ENCODE measurements around the gene DGAT2L6.

Gene DGAT2L6

GRCh38 chrX:70174754-70175153 lies 2.5 kb upstream of the DGAT2L6 start:
- no peaks in the 10 kb centered on the region for H3K9me2 ChIP-seq (replicated peaks; ENCODE audit: low read depth, low read length)
- no peak overlapping the region for H2AFZ ChIP-seq (ENCODE audit: low read length)
- TF ChIP-seq CTCF (conservative IDR thresholded peaks at IDR 0.05; ENCODE audit: low read length) (no peak), EZH2phosphoT487 (IDR thresholded peaks at IDR 0.05; ENCODE audit: borderline replicate concordance) (no peak)
- no peaks in the 10 kb centered on the region for H3K27me3 ChIP-seq (ENCODE audit: insufficient read depth, low read length, poor library complexity, severe bottlenecking)
- no peaks in the 10 kb centered on the region for H3K4me1 ChIP-seq (ENCODE audit: insufficient read depth, low read length, poor library complexity, severe bottlenecking)
- H3K79me2 ChIP-seq (ENCODE audit: insufficient read depth, low read length), result no peaks in the 10 kb centered on the region
- no peaks in the 10 kb centered on the region for H3F3A ChIP-seq (ENCODE audit: low read depth)
- H3K4me2 ChIP-seq (ENCODE audit: low read depth, low read length, poor library complexity, severe bottlenecking), result no peak overlapping the region
- no peak overlapping the region for H3K4me3 ChIP-seq (ENCODE audit: low read length, poor library complexity, severe bottlenecking)
- H4K20me1 ChIP-seq (ENCODE audit: insufficient read depth, low read length, poor library complexity, severe bottlenecking), result no peaks in the 10 kb centered on the region
- no peaks in the 10 kb centered on the region for H3K36me3 ChIP-seq (ENCODE audit: insufficient read depth, low read length)
- no peak overlapping the region for H3K9ac ChIP-seq (ENCODE audit: low read depth, low read length, poor library complexity, severe bottlenecking)
- no peaks in the 10 kb centered on the region for H3K9me3 ChIP-seq (ENCODE audit: insufficient read depth, low read depth, low read length)

DNA sequence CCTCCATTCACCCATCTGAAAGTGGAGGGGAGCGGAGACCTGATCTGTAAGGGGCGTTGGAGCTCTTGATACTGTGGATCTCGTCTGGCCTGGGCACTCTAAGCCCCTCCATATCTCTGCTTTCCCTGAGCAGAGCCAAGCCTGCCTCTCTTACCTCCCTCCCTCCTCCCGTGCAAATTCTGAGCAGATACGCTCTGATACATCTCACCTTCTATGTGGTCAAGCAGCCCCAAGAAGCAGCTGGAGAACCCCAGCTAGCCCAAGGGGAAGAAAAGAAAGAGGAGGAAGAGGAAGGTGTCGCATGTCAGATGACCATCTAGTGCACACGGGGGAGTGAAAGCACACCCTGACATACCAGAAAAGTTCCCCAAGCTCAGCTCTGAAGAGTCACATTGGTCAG lies 1.9 kb upstream of the DGAT2L6 start:
- Histone ChIP-seq H3K4me3 (ENCODE audit: low read length, poor library complexity, severe bottlenecking) (no peak overlapping the region), H3K79me2 (ENCODE audit: insufficient read depth, low read length) (no peaks in the 10 kb centered on the region), H3F3A (ENCODE audit: low read depth) (no peaks in the 10 kb centered on the region), H3K36me3 (ENCODE audit: insufficient read depth, low read length) (no peaks in the 10 kb centered on the region), H4K20me1 (ENCODE audit: insufficient read depth, low read length, poor library complexity, severe bottlenecking) (no peaks in the 10 kb centered on the region), H3K9ac (ENCODE audit: low read depth, low read length, poor library complexity, severe bottlenecking) (no peak overlapping the region), H2AFZ (ENCODE audit: low read length) (no peak overlapping the region), H3K9me2 (replicated peaks; ENCODE audit: low read depth, low read length) (no peaks in the 10 kb centered on the region), H3K9me3 (ENCODE audit: insufficient read depth, low read depth, low read length) (no peaks in the 10 kb centered on the region), H3K27me3 (ENCODE audit: insufficient read depth, low read length, poor library complexity, severe bottlenecking) (no peaks in the 10 kb centered on the region), H3K4me2 (ENCODE audit: low read depth, low read length, poor library complexity, severe bottlenecking) (no peak overlapping the region), H3K4me1 (ENCODE audit: insufficient read depth, low read length, poor library complexity, severe bottlenecking) (no peaks in the 10 kb centered on the region)
- TF ChIP-seq CTCF (conservative IDR thresholded peaks at IDR 0.05; ENCODE audit: low read length) (no peak), EZH2phosphoT487 (IDR thresholded peaks at IDR 0.05; ENCODE audit: borderline replicate concordance) (no peak)

GRCh38 chrX:70183091-70183490 lies 5.8 kb downstream of the DGAT2L6 start:
- no peaks in the 10 kb centered on the region for H3K9me2 ChIP-seq (replicated peaks; ENCODE audit: low read depth, low read length)
- no peak overlapping the region for H2AFZ ChIP-seq (ENCODE audit: low read length)
- no peaks in the 10 kb centered on the region for H3K9me3 ChIP-seq (ENCODE audit: insufficient read depth, low read depth, low read length)
- no peak overlapping the region for H3K4me3 ChIP-seq (ENCODE audit: low read length, poor library complexity, severe bottlenecking)
- H3K9ac ChIP-seq (ENCODE audit: low read depth, low read length, poor library complexity, severe bottlenecking), result no peak overlapping the region
- H3K27me3 ChIP-seq (ENCODE audit: insufficient read depth, low read length, poor library complexity, severe bottlenecking), result no peaks in the 10 kb centered on the region
- no peak for TF ChIP-seq EZH2phosphoT487 (IDR thresholded peaks at IDR 0.05; ENCODE audit: borderline replicate concordance)
- no peak overlapping the region for H3K4me2 ChIP-seq (ENCODE audit: low read depth, low read length, poor library complexity, severe bottlenecking)
- H3K36me3 ChIP-seq (ENCODE audit: insufficient read depth, low read length), result no peaks in the 10 kb centered on the region
- no peaks in the 10 kb centered on the region for H3F3A ChIP-seq (ENCODE audit: low read depth)
- H3K4me1 ChIP-seq (ENCODE audit: insufficient read depth, low read length, poor library complexity, severe bottlenecking), result no peaks in the 10 kb centered on the region
- H3K79me2 ChIP-seq (ENCODE audit: insufficient read depth, low read length), result no peaks in the 10 kb centered on the region
- H4K20me1 ChIP-seq (ENCODE audit: insufficient read depth, low read length, poor library complexity, severe bottlenecking), result no peaks in the 10 kb centered on the region

GRCh38 chrX:70190225-70190624 lies 12.9 kb downstream of the DGAT2L6 start:
- no peak overlapping the region for H3K9ac ChIP-seq (ENCODE audit: low read depth, low read length, poor library complexity, severe bottlenecking)
- H3K79me2 ChIP-seq (ENCODE audit: insufficient read depth, low read length), result no peaks in the 10 kb centered on the region
- no peaks in the 10 kb centered on the region for H3K4me1 ChIP-seq (ENCODE audit: insufficient read depth, low read length, poor library complexity, severe bottlenecking)
- H3K9me2 ChIP-seq (replicated peaks; ENCODE audit: low read depth, low read length), result no peaks in the 10 kb centered on the region
- no peak for TF ChIP-seq EZH2phosphoT487 (IDR thresholded peaks at IDR 0.05; ENCODE audit: borderline replicate concordance)
- no peak for TF ChIP-seq CTCF (conservative IDR thresholded peaks at IDR 0.05; ENCODE audit: low read length)
- H2AFZ ChIP-seq (ENCODE audit: low read length), result no peak overlapping the region
- H3K4me2 ChIP-seq (ENCODE audit: low read depth, low read length, poor library complexity, severe bottlenecking), result no peak overlapping the region
- no peaks in the 10 kb centered on the region for H3K27me3 ChIP-seq (ENCODE audit: insufficient read depth, low read length, poor library complexity, severe bottlenecking)
- no peaks in the 10 kb centered on the region for H3K36me3 ChIP-seq (ENCODE audit: insufficient read depth, low read length)
- H3K9me3 ChIP-seq (ENCODE audit: insufficient read depth, low read depth, low read length), result no peaks in the 10 kb centered on the region
- H3K4me3 ChIP-seq (ENCODE audit: low read length, poor library complexity, severe bottlenecking), result no peak overlapping the region
- H4K20me1 ChIP-seq (ENCODE audit: insufficient read depth, low read length, poor library complexity, severe bottlenecking), result no peaks in the 10 kb centered on the region
- H3F3A ChIP-seq (ENCODE audit: low read depth), result no peaks in the 10 kb centered on the region
